Endothelial cell of umbilical vein (primary cell): ENCODE measurements around the gene KIFC3. TPM values are rescaled to one million over a fixed set of nuclear protein-coding genes. Genes with fewer than 3 reads are reported as not detected.

Experiments
- BruUV-seq: library from RNA; stranded (reverse); fragments of 400-500 nt; replicated peaks from 2 replicates; lab custom pipeline; 2021; lab: Mats Ljungman, UMichigan
- CTCF ChIA-PET: fragments of 300-600, 350-600 bp; sonication (Branson Sonifier 250); formaldehyde crosslinking; loops from one replicate; lab custom pipeline; 2021; ENCODE audit warnings: antibody characterized with exemption, inconsistent platforms; lab: Charles Lee
- POLR2A ChIA-PET: fragments of 300-600, 350-600 bp; sonication (Branson Sonifier 250); formaldehyde crosslinking; loops from one replicate; lab custom pipeline; 2021; ENCODE audit warnings: antibody characterized with exemption, inconsistent platforms; lab: Charles Lee
- DNase-seq: peaks from one replicate; pipeline ENCODE4 v3.0.0-alpha.2; 2011; ENCODE audit warnings: low read depth, low spot score
- FAIRE-seq: peaks from 2 replicates; lab custom pipeline; 2011; peaks lifted over from hg19 to GRCh38; lab: Jason Lieb, UNC
- H2AFZ ChIP-seq: 2 replicates; pipeline ENCODE4 v1.6.0; 2012; ENCODE audit warnings: low read depth, low read length, control low read depth, inconsistent platforms
- H3K27ac ChIP-seq: 2 replicates; pipeline ENCODE4 v1.5.1; 2011; ENCODE audit warnings: low read depth, mild to moderate bottlenecking, control low read depth, low read length, moderate library complexity; ENCODE audit not compliant: insufficient read depth
- H3K27me3 ChIP-seq, 2 experiments: 2 replicates each; pipeline versions ENCODE4 v1.6.0 to v1.6.1; 2011; ENCODE audit warnings: low read length in 2 of 2, mixed read lengths in 1 of 2; ENCODE audit not compliant: control insufficient read depth in 2 of 2, insufficient read depth in 2 of 2
- H3K36me3 ChIP-seq, 2 experiments: 2 replicates in 1 of 2; 3 replicates in 1 of 2; pipeline ENCODE4 v1.5.1; 2011; ENCODE audit warnings: low read length in 2 of 2, mild to moderate bottlenecking in 1 of 2, moderate library complexity in 1 of 2; ENCODE audit not compliant: control insufficient read depth in 2 of 2, insufficient read depth in 2 of 2; ENCODE audit errors: extremely low read depth in 1 of 2
- H3K4me1 ChIP-seq: 3 replicates; pipeline ENCODE4 v1.5.1; 2011; ENCODE audit warnings: mild to moderate bottlenecking, low read length; ENCODE audit not compliant: control insufficient read depth, insufficient read depth; ENCODE audit errors: extremely low read depth
- H3K4me2 ChIP-seq: 2 replicates; pipeline ENCODE4 v1.6.1; 2011; ENCODE audit warnings: low read length, control low read depth, mixed read lengths; ENCODE audit not compliant: insufficient read depth
- H3K4me3 ChIP-seq, 3 experiments: fragments of 200-600 bp in 1 of 3; sonication (generic), shearing (Covaris generic) in 1 of 3; replicated peaks in 1 of 3; 2 replicates each; pipeline ENCODE4 v1.5.1; 2011 to 2016; ENCODE audit warnings: control low read depth in 3 of 3, low read length in 3 of 3, mild to moderate bottlenecking in 2 of 3, inconsistent platforms in 1 of 3, low read depth in 1 of 3, moderate library complexity in 1 of 3; ENCODE audit not compliant: insufficient read depth in 1 of 3
- H3K79me2 ChIP-seq: 2 replicates; pipeline ENCODE4 v1.6.0; 2012; ENCODE audit warnings: low read length, inconsistent platforms; ENCODE audit not compliant: control insufficient read depth, insufficient read depth
- H3K9ac ChIP-seq: replicated peaks from 2 replicates; pipeline ENCODE3; 2011; ENCODE audit warnings: low read length, control low read depth; ENCODE audit not compliant: insufficient read depth; ENCODE audit errors: extremely low read depth
- H3K9me1 ChIP-seq: replicated peaks from 3 replicates; pipeline ENCODE4 v1.6.0; 2011; ENCODE audit warnings: mild to moderate bottlenecking, low read length; ENCODE audit not compliant: control insufficient read depth, insufficient read depth; ENCODE audit errors: extremely low read depth
- H3K9me3 ChIP-seq: replicated peaks from 2 replicates; pipeline ENCODE4 v1.5.1; 2012; ENCODE audit warnings: low read length, inconsistent platforms; ENCODE audit not compliant: control insufficient read depth, insufficient read depth
- H4K20me1 ChIP-seq: replicated peaks from 2 replicates; pipeline ENCODE3; 2011; ENCODE audit warnings: mild to moderate bottlenecking, low read length; ENCODE audit not compliant: control insufficient read depth, insufficient read depth; ENCODE audit errors: extremely low read depth
- CTCF ChIP-seq, 2 donors: IDR thresholded peaks; 1 replicate in 1 of 2; 2 replicates in 1 of 2; pipeline ENCODE4 v1.5.1; 2011; ENCODE audit warnings: low read length in 2 of 2, mild to moderate bottlenecking in 2 of 2, moderate library complexity in 2 of 2, control low read depth in 1 of 2, inconsistent platforms in 1 of 2, low read depth in 1 of 2; ENCODE audit not compliant: insufficient read depth in 1 of 2; ENCODE audit errors: extremely low read depth in 1 of 2
- EZH2 ChIP-seq: IDR thresholded peaks from 2 replicates; pipeline ENCODE4 v1.6.1; 2012; ENCODE audit warnings: borderline replicate concordance, low read depth, mild to moderate bottlenecking, moderate library complexity, low read length, inconsistent platforms; ENCODE audit not compliant: severe bottlenecking
- FOS ChIP-seq: IDR thresholded peaks from 2 replicates; pipeline ENCODE4 v1.6.1; 2011; ENCODE audit warnings: mild to moderate bottlenecking, low read length, moderate library complexity, borderline replicate concordance; ENCODE audit not compliant: insufficient read depth
- GATA2 ChIP-seq: IDR thresholded peaks from 2 replicates; pipeline ENCODE4 v1.7.0; 2011; ENCODE audit warnings: low read depth, mild to moderate bottlenecking, moderate library complexity, mixed read lengths, low read length; ENCODE audit not compliant: insufficient read length, insufficient read depth
- JUN ChIP-seq: IDR thresholded peaks from 2 replicates; pipeline ENCODE4 v1.6.1; 2011; ENCODE audit warnings: borderline replicate concordance, low read depth; ENCODE audit not compliant: insufficient read length, insufficient read depth
- MAX ChIP-seq: IDR thresholded peaks from 2 replicates; pipeline ENCODE4 v1.6.1; 2011; ENCODE audit not compliant: insufficient read depth, insufficient read length
- MYC ChIP-seq: IDR thresholded peaks from one replicate; pipeline ENCODE4 v1.6.1; 2011; ENCODE audit warnings: mild to moderate bottlenecking, low read depth, low read length
- POLR2A ChIP-seq: IDR thresholded peaks from 2 replicates; pipeline ENCODE4 v1.6.1; 2012; ENCODE audit warnings: low read depth, mild to moderate bottlenecking, control low read depth, low read length
- dilution Hi-C: fragments of 300-500 bp; cut with MboI; formaldehyde crosslinking; loops from one replicate; pipeline ENCODE4 v1.15.0; 2019; ENCODE audit warnings: low sequenced_read_pairs; ENCODE audit not compliant: extremely low pct_ligation_motif_present
- intact Hi-C: fragments of 100-400 bp; cut with micrococcal nuclease; formaldehyde crosslinking; loops from one replicate; pipeline ENCODE4 v1.10.0; 2022
- polyA plus RNA-seq, 4 experiments: library from polyadenylated mRNA; depleted of rRNA in 3 of 4; stranded (reverse) in 3 of 4; unstranded in 1 of 4; fragments of >200 nt; gene quantifications; 2 replicates each; pipeline versions ENCODE4 v1.2.1 to v1.2.3, GENCODE V29; 2011 to 2012; ENCODE audit warnings: missing spikeins in 1 of 4
- total RNA-seq: library from RNA; stranded (reverse); gene quantifications from 2 replicates; pipeline ENCODE4 v1.2.3, GENCODE V29; 2021

KIFC3 gene
- total and polyA plus RNA-seq, 2 donors (not counting 3 experiments of a cell fraction or from before 2014, with no cell fraction given) = 36.3 to 62.2 TPM

- no peak overlapping the region for H3K9ac ChIP-seq
- no peak for TF ChIP-seq POLR2A
- TF ChIP-seq FOS = no peak
- no peak for TF ChIP-seq JUN
- no peak for TF ChIP-seq MYC
- TF ChIP-seq GATA2 = no peak
- no peak for TF ChIP-seq CTCF (IDR thresholded peaks at IDR 0.05; ENCODE audit: extremely low read depth in 1 of 2, insufficient read depth in 1 of 2, low read depth in 1 of 2, low read length in 2 of 2)
- no peak for TF ChIP-seq EZH2
- TF ChIP-seq MAX = no peak
- H3K36me3 ChIP-seq = peaks cover 0 to 5% of the 10 kb centered on the region in 2 experiments
- intact Hi-C loops (no loop called here), dilution Hi-C loops (no loop called here)
- no peak overlapping the region for H3K4me2 ChIP-seq
- FAIRE-seq = no peak
- H4K20me1 ChIP-seq = no peaks in the 10 kb centered on the region
- H3K79me2 ChIP-seq = no peaks in the 10 kb centered on the region
- DNase-seq = no peak
- no peaks in the 10 kb centered on the region for H3K9me1 ChIP-seq
- H3K4me3 ChIP-seq = no peak overlapping the region
- H3K4me1 ChIP-seq = no peaks in the 10 kb centered on the region
- no peak overlapping the region for H3K27ac ChIP-seq
- CTCF ChIA-PET = interaction anchor here (1.1 to 1.7 kb wide), 2 partner anchors 9 to 25 kb away, joined by 3 to 7 read pairs; no protein-coding TSS in a partner anchor
- no peaks in the 10 kb centered on the region for H3K9me3 ChIP-seq
- H3K27me3 ChIP-seq = no peaks in the 10 kb centered on the region
- no peak overlapping the region for H2AFZ ChIP-seq
- POLR2A ChIA-PET = no interaction called here
- no TSS peak for BruUV-seq
Observed at GRCh38 chr16:57747996-57748395, 54.3 kb downstream of the KIFC3 start.
